C4-2B (cell line): ENCODE measurements around the gene SAGE1.

Experiments used
- CTCF ChIP-seq: fragments of 450-650 bp; conservative IDR thresholded peaks from 2 replicates; pipeline ENCODE4 v1.5.1; 2017; ENCODE audit warnings: mild to moderate bottlenecking
- ZFX ChIP-seq: fragments of 450-650 bp; IDR thresholded peaks from 2 replicates; pipeline ENCODE4 v1.6.1; 2017

- TF ChIP-seq CTCF: no peak
- no peak for TF ChIP-seq ZFX
Measured at GRCh38 chrX:135927897-135928296, 34.4 kb downstream of the SAGE1 start.
